HG02973 (cell line): ENCODE measurements around the gene FNTB.

Experiments
- ATAC-seq: cut with Tn5 transposase; IDR thresholded peaks from one replicate; pipeline ENCODE4 v1.9.1; 2021; ENCODE audit warnings: moderate library complexity; ENCODE audit not compliant: unreplicated experiment

FNTB gene

DNA sequence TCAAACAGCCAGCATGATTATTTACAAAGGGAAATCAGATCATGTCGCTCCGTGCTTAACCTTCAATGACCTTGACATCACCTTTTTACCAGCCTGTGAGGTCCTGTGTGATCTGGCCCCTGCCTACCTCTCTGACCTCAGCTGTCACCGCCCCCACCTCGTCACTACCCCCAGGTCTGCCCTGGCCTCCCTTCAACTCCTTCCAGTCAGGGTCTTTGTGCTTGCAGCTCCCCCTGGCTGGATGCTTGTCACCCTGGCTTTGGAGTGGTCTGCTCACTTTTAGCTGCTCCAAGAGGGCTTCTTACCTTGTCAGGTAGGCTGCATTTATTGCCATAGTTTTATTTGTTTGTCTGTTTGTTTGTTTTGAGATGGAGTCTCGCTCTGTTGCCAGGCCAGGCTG lies 123.8 kb downstream of the FNTB start:
- ATAC-seq: no peak
